DND-41 (cell line): Measurements from ENCODE around the gene RNASE1.

Experiments used
- EZH2 ChIP-seq: IDR thresholded peaks from 3 replicates; pipeline ENCODE4 v1.6.1; 2012; ENCODE audit warnings: borderline replicate concordance, low read depth, mild to moderate bottlenecking, moderate library complexity, low read length, inconsistent platforms; ENCODE audit not compliant: severe bottlenecking
- TF ChIP-seq, protein P1 (sequence below): IDR thresholded peaks from 2 replicates; pipeline ENCODE4 v1.5.1; 2012; ENCODE audit warnings: borderline replicate concordance, low read length, moderate library complexity, mild to moderate bottlenecking; ENCODE audit not compliant: poor library complexity, severe bottlenecking; ENCODE audit errors: extremely low read depth

DNA sequence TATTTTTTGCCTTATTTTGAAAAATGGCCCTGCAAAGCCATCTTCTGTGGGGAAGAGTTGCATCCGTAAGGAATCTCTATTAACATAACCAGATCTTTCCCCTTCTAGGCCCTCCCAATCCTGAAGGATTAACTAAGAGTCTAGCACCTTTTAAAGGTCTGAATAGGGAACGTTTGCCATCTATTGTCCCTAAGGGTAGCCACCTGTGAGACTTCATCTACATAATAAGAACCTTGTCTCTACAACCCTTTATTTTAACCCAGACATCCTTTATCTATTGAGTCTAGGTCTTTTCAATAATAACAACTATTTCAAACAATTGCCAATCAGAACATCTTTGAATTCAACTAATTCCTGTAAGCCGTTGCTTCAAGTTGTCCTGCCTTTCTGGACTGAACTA, 30.0 kb downstream of the RNASE1 start:
- TF ChIP-seq, protein P1, sequence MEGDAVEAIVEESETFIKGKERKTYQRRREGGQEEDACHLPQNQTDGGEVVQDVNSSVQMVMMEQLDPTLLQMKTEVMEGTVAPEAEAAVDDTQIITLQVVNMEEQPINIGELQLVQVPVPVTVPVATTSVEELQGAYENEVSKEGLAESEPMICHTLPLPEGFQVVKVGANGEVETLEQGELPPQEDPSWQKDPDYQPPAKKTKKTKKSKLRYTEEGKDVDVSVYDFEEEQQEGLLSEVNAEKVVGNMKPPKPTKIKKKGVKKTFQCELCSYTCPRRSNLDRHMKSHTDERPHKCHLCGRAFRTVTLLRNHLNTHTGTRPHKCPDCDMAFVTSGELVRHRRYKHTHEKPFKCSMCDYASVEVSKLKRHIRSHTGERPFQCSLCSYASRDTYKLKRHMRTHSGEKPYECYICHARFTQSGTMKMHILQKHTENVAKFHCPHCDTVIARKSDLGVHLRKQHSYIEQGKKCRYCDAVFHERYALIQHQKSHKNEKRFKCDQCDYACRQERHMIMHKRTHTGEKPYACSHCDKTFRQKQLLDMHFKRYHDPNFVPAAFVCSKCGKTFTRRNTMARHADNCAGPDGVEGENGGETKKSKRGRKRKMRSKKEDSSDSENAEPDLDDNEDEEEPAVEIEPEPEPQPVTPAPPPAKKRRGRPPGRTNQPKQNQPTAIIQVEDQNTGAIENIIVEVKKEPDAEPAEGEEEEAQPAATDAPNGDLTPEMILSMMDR, result no peak
- TF ChIP-seq EZH2, result no peak
